ENCODE data around the gene BEND3. TPM values are rescaled to one million over a fixed set of nuclear protein-coding genes. Genes with fewer than 3 reads are reported as not detected.
A peak's percentile ranks its signal among the peaks of the same experiment; 100 is the strongest.

BEND3 gene
- total RNA-seq, 2 donors from 2014 or later = 0.54 to 4.2 TPM

- Histone ChIP-seq H3K27ac (no peak overlapping the region), H3K36me3 (no peaks in the 10 kb centered on the region), H3K27me3 (replicated peaks; ENCODE audit: insufficient read depth) (no peaks in the 10 kb centered on the region), H3K4me3 (no peak overlapping the region), H3K4me1 (ENCODE audit: control insufficient read depth in 1 of 2, low read depth in 2 of 2) (peaks cover 0 to 5% of the 10 kb centered on the region in 2 donors), H3K9me3 (no peaks in the 10 kb centered on the region)
- no peak for DNase-seq (ENCODE audit: low spot score)
- TF ChIP-seq, protein P1, sequence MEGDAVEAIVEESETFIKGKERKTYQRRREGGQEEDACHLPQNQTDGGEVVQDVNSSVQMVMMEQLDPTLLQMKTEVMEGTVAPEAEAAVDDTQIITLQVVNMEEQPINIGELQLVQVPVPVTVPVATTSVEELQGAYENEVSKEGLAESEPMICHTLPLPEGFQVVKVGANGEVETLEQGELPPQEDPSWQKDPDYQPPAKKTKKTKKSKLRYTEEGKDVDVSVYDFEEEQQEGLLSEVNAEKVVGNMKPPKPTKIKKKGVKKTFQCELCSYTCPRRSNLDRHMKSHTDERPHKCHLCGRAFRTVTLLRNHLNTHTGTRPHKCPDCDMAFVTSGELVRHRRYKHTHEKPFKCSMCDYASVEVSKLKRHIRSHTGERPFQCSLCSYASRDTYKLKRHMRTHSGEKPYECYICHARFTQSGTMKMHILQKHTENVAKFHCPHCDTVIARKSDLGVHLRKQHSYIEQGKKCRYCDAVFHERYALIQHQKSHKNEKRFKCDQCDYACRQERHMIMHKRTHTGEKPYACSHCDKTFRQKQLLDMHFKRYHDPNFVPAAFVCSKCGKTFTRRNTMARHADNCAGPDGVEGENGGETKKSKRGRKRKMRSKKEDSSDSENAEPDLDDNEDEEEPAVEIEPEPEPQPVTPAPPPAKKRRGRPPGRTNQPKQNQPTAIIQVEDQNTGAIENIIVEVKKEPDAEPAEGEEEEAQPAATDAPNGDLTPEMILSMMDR (IDR thresholded peaks at IDR 0.05) = peak; percentile 20
- ATAC-seq (ENCODE audit: insufficient number of reproducible peaks, low FRiP score, low read depth) = no peak
These were observed 17.1 kb upstream of the BEND3 start for GRCh38 chr6:107132330-107132954.

DNA sequence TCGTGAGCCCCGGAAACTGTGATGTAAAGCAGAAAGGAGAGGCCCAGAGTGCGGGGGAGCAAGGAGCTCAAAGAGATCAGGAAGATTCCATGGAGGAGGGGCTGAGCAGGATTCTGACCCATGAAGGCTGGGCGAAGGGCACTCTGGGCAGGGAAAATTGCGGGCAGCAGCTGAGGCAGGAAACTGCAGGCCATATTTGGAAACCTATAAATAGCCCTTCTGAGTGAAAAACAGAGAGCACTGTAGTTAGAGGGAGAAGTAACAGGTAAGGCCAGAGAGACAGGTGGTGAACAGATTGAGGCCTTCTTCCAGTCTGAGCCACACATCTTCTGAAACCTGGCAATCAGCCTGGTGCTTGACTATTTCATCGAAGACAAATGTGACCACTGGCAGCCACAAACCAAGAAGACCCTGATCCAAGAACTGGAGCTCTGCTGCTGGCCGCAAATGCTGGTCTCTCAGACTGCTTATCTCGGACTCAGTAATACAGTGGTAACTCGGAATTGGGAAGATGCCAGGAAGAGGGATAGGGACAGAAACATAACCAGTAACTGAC lies 14.1 kb upstream of the BEND3 start:
- Histone ChIP-seq H3K27me3 (replicated peaks; ENCODE audit: insufficient read depth) (no peaks in the 10 kb centered on the region), H3K27ac (no peak overlapping the region), H3K4me1 (ENCODE audit: control insufficient read depth in 1 of 2, low read depth in 2 of 2) (peaks cover 0 to 5% of the 10 kb centered on the region in 2 donors), H3K36me3 (no peaks in the 10 kb centered on the region), H3K4me3 (no peak overlapping the region), H3K9me3 (no peaks in the 10 kb centered on the region)
- TF ChIP-seq, protein P1 (IDR thresholded peaks at IDR 0.05) = no peak
- no peak for ATAC-seq (ENCODE audit: insufficient number of reproducible peaks, low FRiP score, low read depth)
- no peak for DNase-seq (ENCODE audit: low spot score)

GRCh38 chr6:107128577-107128976 lies 13.3 kb upstream of the BEND3 start:
- no peak for ATAC-seq (ENCODE audit: insufficient number of reproducible peaks, low FRiP score, low read depth)
- TF ChIP-seq, protein P1 (IDR thresholded peaks at IDR 0.05) = no peak
- H3K9me3 ChIP-seq = no peaks in the 10 kb centered on the region

DNA sequence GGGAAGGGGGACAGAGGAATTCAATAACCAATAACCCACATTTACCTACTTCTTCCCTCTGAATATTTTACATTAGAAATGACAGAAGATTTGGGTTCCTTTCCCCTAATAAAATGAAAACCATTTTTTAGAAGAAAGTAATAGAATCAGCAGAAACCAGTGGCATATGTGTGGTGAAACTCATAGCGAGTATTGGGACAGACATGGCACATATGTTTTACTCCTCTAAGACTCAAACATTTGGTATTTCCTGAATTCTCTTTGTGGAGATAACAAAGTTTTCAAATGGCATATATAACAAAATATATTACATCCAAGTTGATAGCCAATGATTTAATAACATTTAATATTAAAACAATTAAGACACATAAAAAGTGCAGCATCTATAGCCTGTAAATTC lies 12.9 kb upstream of the BEND3 start:
- no peak overlapping the region for H3K4me3 ChIP-seq
- ATAC-seq (ENCODE audit: insufficient number of reproducible peaks, low FRiP score, low read depth) = no peak
- H3K9me3 ChIP-seq = no peaks in the 10 kb centered on the region
- H3K27me3 ChIP-seq (replicated peaks; ENCODE audit: insufficient read depth) = no peaks in the 10 kb centered on the region
- TF ChIP-seq, protein P1 (IDR thresholded peaks at IDR 0.05) = no peak
- H3K36me3 ChIP-seq = no peaks in the 10 kb centered on the region
- peaks cover 0 to 5% of the 10 kb centered on the region in 2 donors for H3K4me1 ChIP-seq (ENCODE audit: control insufficient read depth in 1 of 2, low read depth in 2 of 2)
- DNase-seq (ENCODE audit: low spot score) = no peak
- no peak overlapping the region for H3K27ac ChIP-seq

More at GRCh38 chr6:107128577-107128976, 13.3 kb upstream of the BEND3 start:
- H3K27me3 ChIP-seq (replicated peaks; ENCODE audit: insufficient read depth) = no peaks in the 10 kb centered on the region
- no peak overlapping the region for H3K27ac ChIP-seq
- no peak for DNase-seq (ENCODE audit: low spot score)
- H3K4me3 ChIP-seq = no peak overlapping the region
- H3K36me3 ChIP-seq = no peaks in the 10 kb centered on the region
- H3K4me1 ChIP-seq (ENCODE audit: control insufficient read depth in 1 of 2, low read depth in 2 of 2) = peaks cover 0 to 5% of the 10 kb centered on the region in 2 donors

DNA sequence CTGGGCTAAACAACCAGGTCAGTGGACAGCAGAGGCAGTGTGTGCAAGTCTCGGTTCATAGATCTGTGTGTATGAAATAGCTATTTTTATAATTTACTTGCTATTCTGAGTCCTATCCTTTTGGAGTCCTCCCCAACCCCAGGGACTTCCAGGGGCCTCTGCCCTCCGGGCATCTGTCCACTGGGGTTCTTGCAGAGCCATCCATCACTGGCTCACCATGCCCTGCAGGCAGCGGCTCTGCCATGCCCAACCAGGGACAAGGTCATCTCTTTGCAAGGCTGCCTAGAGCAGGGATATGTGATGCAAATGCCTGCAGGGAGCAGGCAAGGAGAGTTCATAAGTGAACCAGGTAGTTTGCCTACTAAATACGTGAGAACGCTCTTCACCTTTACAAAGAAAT lies 10.5 kb upstream of the BEND3 start:
- ATAC-seq (ENCODE audit: insufficient number of reproducible peaks, low FRiP score, low read depth) = no peak
- TF ChIP-seq, protein P1 (IDR thresholded peaks at IDR 0.05) = no peak
- no peak overlapping the region for H3K27ac ChIP-seq
- H3K27me3 ChIP-seq (replicated peaks; ENCODE audit: insufficient read depth) = no peaks in the 10 kb centered on the region
- no peak overlapping the region for H3K4me3 ChIP-seq
- no peak for DNase-seq (ENCODE audit: low spot score)
- H3K36me3 ChIP-seq = no peaks in the 10 kb centered on the region
- peaks cover 0 to 5% of the 10 kb centered on the region in 2 donors for H3K4me1 ChIP-seq (ENCODE audit: control insufficient read depth in 1 of 2, low read depth in 2 of 2)
- H3K9me3 ChIP-seq = no peaks in the 10 kb centered on the region

Data from thoracic aorta (tissue), 2 donors.